Measurements from ENCODE around the gene SCN7A. TPM values are rescaled to one million over a fixed set of nuclear protein-coding genes. Genes with fewer than 3 reads are reported as not detected.
A peak's percentile ranks its signal among the peaks of the same experiment; 100 is the strongest.

The SCN7A gene
- total RNA-seq, 1 donor from 2014 or later = 5.0 TPM

DNA sequence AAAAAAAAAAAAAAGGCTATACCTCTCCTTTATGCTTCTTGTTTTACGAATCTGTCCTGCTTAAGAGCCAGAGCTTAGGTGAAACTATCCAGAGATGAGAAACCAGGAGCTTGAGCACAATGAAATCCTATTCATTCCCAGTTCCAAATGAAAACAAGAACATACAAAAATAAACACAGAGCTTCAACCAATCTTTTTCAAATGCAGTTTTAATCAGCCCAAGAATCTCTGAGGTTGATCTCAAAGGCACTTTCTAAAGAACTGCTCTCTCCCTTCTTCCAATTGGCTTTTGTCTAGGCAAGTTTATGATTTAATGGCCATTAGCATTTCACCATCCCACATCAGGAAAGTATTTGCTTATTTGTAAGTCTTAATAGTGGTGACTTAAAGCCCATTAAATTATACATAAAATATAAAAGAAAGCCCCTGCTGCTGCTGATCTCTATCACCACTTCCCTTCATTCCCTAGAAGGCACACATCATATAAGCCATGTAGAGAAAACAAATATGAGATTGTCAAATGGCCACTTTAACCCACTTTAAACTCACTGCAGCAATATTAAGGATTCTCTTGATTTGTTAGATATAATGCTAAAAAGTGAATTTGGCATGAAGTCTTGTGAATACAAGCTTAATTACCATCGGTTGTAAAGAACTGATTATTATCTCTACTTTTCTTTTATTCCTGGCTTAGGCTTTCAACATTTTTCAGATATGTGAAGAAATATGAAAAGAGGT lies 89.0 kb downstream of the SCN7A start:
- no peak for DNase-seq (ENCODE audit: low spot score)

- DNase-seq (ENCODE audit: low spot score) = no peak
These were observed 99.8 kb downstream of the SCN7A start for GRCh38 chr2:166394245-166394644.

- DNase-seq (ENCODE audit: low spot score) = no peak
These were observed 101.0 kb downstream of the SCN7A start for GRCh38 chr2:166393008-166393407.

- no peak for DNase-seq (ENCODE audit: low spot score)
These were observed 105.5 kb downstream of the SCN7A start for GRCh38 chr2:166388481-166389070.

GRCh38 chr2:166385313-166385712 lies 108.7 kb downstream of the SCN7A start:
- DNase-seq (ENCODE audit: low spot score) = no peak

- DNase-seq (ENCODE audit: low spot score) = no peak
These were observed 109.3 kb downstream of the SCN7A start for GRCh38 chr2:166384774-166385173.

- DNase-seq (ENCODE audit: low spot score) = no peak
These were observed 111.6 kb downstream of the SCN7A start for GRCh38 chr2:166382448-166382847.

DNA sequence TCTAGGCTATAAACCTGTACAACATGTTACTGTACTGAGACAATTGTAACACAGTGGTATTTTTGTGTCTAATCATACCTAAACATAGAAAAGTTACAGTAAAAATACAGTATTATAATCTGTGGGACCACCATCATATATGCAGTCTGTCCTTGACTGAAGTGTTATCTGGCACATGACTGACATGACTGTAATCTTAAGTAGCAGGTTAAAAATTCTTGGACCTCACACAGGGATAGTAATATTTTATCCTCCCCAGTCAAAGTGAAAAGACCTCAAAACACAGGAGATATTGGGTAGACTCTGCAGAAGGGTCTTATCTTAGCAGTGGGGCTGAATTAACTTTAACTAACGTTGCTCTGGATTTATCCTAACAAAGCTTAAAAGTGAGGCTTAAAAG lies 113.4 kb downstream of the SCN7A start:
- DNase-seq (ENCODE audit: low spot score) = no peak

GRCh38 chr2:166376873-166377272 lies 117.2 kb downstream of the SCN7A start:
- DNase-seq (ENCODE audit: low spot score) = no peak

GRCh38 chr2:166376488-166376828 lies 117.6 kb downstream of the SCN7A start:
- DNase-seq (ENCODE audit: low spot score) = no peak

DNA sequence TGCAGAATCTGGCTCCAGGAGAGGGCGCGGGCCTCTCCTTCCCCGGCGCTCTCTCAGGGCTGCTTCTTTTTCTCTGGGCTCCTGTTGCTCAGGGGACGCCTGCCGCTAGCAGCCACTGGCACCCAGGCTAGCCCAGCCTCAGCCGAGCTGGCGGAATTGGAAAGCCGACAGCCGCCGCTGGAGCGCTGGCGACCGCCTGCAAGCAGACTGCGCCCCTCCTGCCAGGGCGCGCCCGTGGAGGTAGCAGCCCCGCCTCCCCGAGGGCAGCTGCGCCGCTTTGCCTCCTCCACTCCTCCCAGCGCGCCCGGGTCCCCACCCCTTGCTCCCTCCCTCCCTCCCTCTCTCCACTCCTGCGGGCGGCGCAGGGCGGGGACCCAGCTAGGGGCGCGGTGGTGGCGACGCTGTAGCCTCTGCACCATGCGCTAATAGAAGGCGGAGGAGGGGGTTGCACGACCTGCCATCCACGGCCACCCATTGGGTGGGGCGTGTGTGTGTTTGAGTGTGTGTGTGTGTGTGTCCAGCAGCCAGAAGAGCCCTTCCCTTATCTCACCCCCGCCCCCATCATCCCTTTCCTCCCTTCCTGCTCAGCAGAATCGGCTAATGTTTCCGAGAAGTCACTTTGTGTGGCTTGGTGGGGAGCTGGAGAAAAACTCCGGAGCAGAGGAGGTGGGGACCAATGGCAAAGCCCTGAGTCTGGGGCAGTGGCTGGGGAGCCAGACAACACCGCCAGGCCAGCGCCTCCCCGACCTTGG lies 118.1 kb downstream of the SCN7A start, which contains the start of gene SCN9A:
Gene SCN9A, minus strand, starts transcription at position 209 of the 752 bp plus-strand sequence. CDS start 64,188 bp downstream, outside the sequence.
- peak; percentile 55 for DNase-seq (ENCODE audit: low spot score)

DNA sequence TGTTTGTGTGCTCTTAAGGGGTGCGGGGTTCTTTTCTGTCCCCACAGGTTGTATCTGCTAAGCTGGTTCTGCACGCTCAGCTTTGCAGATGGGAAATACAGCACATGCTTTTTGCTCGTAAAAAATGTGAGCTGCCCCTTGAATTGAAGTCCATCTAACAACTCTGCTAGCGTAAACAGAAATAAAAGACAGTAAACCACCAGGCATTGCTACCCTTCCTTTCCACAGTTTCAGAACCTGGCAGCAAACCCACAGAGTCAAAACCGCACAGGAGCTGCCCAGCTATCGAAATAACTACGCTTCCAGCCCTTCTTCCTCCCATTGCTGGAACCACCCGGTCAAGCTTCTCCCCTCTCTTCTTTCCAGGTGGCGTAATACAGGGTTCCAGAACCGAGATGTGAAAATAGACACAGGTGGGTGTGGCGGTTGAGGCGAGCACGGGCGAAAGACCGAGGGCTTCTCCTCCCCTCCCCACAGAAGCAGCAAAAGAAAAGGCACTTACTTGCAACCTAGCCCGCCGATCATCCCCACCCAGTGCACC lies 118.8 kb downstream of the SCN7A start:
- no peak for DNase-seq (ENCODE audit: low spot score)

DNA sequence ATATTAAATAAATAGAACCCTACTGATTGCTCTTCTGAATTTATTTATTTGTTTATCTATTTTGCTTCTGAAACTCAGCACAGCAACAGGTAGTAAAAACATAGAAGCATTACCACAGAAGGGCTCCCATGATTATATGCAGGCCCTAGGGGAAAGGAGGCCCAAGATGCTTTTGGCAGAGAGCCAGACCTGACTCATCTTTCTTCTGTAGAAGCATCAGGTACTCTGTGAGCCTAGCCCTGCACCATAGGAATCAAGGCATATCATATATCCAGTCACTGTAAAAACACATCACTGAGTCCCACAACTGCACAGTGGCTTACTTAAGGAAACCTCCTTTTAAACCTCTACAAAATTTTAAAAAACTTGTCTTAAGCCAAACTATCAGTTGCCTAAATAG lies 120.1 kb downstream of the SCN7A start:
- DNase-seq (ENCODE audit: low spot score) = no peak

GRCh38 chr2:166373539-166373938 lies 120.5 kb downstream of the SCN7A start:
- no peak for DNase-seq (ENCODE audit: low spot score)

- no peak for DNase-seq (ENCODE audit: low spot score)
These were observed 120.9 kb downstream of the SCN7A start for GRCh38 chr2:166373105-166373504.

DNA sequence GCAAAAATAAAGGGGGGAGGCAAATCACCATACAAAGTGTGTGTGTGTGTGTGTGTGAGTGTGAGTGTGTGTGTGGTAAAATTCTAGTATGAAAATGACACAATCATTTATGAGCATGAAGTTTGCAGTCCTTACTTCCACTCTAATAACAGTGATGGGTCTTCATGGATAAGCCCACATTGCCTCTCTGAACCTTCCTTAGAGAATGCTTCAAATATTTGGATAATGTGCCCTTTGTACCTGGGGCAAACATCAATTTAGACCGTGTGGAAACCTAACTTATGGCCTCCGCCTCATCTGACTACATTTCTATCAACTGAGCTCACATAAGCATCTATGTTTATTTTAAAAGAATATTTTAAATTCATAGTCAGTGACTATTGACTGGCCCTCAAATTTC lies 122.0 kb downstream of the SCN7A start:
- no peak for DNase-seq (ENCODE audit: low spot score)

DNA sequence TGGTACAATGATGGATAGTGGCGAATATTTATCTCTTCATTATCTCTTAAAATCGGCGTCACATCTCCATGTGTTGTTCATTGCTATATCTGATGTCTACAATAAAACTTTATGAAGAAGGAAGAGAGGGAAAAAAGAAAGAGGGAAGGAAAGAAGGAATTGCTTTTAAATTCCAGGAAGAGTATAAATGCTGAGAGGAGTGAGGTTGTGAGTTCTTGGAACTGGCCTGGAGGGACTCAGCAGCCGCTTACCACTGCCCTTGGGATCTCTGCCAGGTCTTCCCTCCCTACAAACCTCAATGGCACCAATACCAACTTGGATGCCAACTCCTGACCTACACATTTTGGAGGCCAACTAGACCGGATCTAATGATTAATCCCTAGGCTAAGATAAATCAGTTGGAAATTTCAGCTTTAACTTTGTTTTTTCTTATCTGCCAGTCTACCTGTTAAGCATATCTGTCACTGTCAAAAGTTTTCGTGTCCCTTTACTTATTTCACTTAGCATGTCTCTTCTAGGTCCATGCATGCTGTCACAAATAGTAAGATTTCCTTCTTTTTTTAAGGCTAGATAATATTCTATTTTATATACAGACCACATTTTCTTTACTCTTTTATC lies 128.1 kb downstream of the SCN7A start:
- DNase-seq (ENCODE audit: low spot score) = no peak

DNA sequence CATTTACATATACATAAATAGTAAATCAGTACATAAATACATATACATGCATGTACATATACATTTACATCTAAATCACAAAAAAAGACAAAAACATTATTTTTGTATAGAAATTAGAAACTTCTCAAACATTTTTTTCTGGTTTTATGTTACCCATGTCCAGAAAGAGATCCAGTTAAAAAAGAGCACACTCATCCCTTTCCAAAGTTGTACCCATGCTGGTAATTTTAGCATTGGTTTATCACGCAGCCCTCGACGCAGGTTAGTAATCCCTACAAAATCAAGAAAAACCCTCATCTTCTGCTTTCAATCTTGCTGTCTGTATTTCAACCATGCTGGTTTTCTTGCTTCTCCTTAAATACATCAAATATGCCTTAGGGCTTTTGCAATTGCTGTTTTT lies 128.8 kb downstream of the SCN7A start:
- DNase-seq (ENCODE audit: low spot score) = no peak

DNA sequence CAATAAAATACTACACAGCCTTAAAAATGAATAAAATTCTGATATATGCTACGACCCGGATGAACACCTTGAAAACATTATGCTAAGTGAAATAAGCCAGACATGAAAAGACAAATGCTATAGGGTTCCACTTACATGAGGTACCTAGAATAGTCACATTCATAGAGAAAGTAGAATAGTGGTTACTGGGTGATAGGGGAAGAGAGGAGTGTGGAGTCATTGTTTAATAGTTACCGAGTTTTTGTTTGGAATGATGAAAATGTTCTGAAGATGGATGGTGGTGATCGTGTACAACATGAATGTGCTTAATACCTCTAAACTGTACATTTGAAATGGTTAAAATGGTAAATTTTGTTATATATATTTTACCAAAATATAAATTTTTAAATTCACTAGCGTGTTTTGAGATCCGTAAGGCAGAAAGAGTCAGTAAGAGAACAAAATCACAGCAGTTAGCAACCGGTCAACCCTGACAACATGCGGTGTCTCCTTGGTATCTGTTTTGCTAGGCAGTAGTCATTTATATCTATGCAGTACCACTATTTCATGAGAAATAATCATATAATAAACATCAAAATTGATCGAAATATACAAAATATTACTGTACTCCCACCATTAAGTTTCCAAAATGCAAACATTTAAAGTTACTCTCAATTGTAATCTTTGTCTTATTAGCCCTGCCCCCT lies 129.4 kb downstream of the SCN7A start:
- no peak for DNase-seq (ENCODE audit: low spot score)

DNA sequence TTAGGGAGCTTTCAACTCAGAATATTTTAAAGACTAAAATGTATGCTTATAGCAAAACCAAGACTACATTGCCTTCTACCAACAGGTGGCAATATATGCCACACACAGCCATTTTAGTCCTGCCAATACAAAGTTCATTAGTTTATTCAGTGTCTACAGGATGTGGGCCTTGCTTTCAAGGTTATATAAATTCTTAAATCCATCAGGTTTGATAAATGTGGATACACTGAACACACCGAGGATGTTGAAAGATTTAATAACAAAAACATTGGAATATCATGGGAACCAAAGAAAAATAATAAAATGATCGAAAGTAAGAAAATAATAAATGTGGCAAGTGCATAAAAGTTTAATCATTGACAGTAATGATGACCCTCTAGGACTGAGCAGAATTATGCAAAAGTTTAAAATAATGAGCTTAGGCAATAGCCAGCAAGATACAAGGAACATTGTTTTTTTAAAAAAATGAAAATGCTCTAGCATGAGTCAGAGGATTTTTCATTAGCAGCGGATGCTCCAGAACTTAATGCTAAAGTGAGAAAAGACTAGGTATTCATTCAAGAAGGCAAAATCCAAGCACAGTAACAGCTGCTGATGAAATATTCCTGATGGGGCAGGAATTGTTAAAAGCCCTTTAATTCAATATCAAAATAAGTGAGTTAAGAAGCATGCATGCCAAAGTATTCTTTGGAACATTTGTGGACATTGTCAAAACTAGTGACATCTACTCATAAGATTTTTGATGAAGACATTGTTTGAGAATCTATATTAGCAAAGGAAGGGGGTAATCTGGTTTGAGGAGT lies 132.5 kb downstream of the SCN7A start:
- DNase-seq (ENCODE audit: low spot score) = no peak

- DNase-seq (ENCODE audit: low spot score) = no peak
These were observed 133.1 kb downstream of the SCN7A start for GRCh38 chr2:166360906-166361305.

Measured in ureter (tissue), 1 donor.